Osteocyte (in vitro differentiated cells): Measurements from ENCODE around the gene OR2W1. TPM values are rescaled to one million over a fixed set of nuclear protein-coding genes. Genes with fewer than 3 reads are reported as not detected.

Experiments used
- DNase-seq: peaks from one replicate; pipeline ENCODE4 v3.0.0; 2021; ENCODE audit warnings: mixed read lengths; ENCODE audit not compliant: unreplicated experiment; ENCODE audit errors: extremely low spot score
- H3K27ac Mint-ChIP-seq: one replicate; pipeline ENCODE4 v1.8.0; 2021; ENCODE audit warnings: mild to moderate bottlenecking, mixed read lengths; ENCODE audit not compliant: unreplicated experiment
- H3K27me3 Mint-ChIP-seq: one replicate; pipeline ENCODE4 v1.8.0; 2021; ENCODE audit warnings: mixed read lengths; ENCODE audit not compliant: unreplicated experiment
- H3K36me3 Mint-ChIP-seq: one replicate; pipeline ENCODE4 v1.8.0; 2021; ENCODE audit warnings: mixed read lengths; ENCODE audit not compliant: unreplicated experiment
- H3K4me1 Mint-ChIP-seq: one replicate; pipeline ENCODE4 v1.8.0; 2021; ENCODE audit warnings: mixed read lengths; ENCODE audit not compliant: unreplicated experiment
- H3K4me3 Mint-ChIP-seq: one replicate; pipeline ENCODE4 v1.8.0; 2021; ENCODE audit warnings: mild to moderate bottlenecking, moderate library complexity, mixed read lengths; ENCODE audit not compliant: unreplicated experiment
- H3K9me3 Mint-ChIP-seq: one replicate; pipeline ENCODE4 v1.8.0; 2021; ENCODE audit warnings: mixed read lengths; ENCODE audit not compliant: unreplicated experiment
- CTCF ChIP-seq: fragments of 200-600 bp; sonication (generic); IDR thresholded peaks from 2 replicates; pipeline ENCODE4 v1.5.0; 2021; ENCODE audit warnings: antibody characterized with exemption, mild to moderate bottlenecking, moderate library complexity
- total RNA-seq: library from RNA; stranded (reverse); gene quantifications from 2 replicates; pipeline ENCODE4 v1.2.1, GENCODE V29; 2021

The OR2W1 gene
- total RNA-seq, 1 donor from 2014 or later, result not detected

- DNase-seq, result no peak
- Mint-ChIP-seq H3K36me3 (no peaks in the 10 kb centered on the region), H3K27me3 (peaks cover 5% of the 10 kb centered on the region), H3K9me3 (no peaks in the 10 kb centered on the region), H3K27ac (no peak overlapping the region), H3K4me3 (no peak overlapping the region), H3K4me1 (no peaks in the 10 kb centered on the region)
- no peak for TF ChIP-seq CTCF
These were observed 34.2 kb upstream of the OR2W1 start for GRCh38 chr6:29079203-29079602.

GRCh38 chr6:29071831-29072723 lies 27.1 kb upstream of the OR2W1 start:
- peak; percentile 46 for TF ChIP-seq CTCF
- no peak for DNase-seq
- H3K27ac Mint-ChIP-seq, result no peak overlapping the region
- peaks cover 5% of the 10 kb centered on the region for H3K27me3 Mint-ChIP-seq
- H3K36me3 Mint-ChIP-seq, result no peaks in the 10 kb centered on the region
- H3K4me3 Mint-ChIP-seq, result no peak overlapping the region
- H3K4me1 Mint-ChIP-seq, result no peaks in the 10 kb centered on the region
- H3K9me3 Mint-ChIP-seq, result peaks cover 5% of the 10 kb centered on the region

GRCh38 chr6:29051680-29052079 lies 6.7 kb upstream of the OR2W1 start:
- no peak for DNase-seq
- no peak overlapping the region for H3K4me3 Mint-ChIP-seq
- H3K27ac Mint-ChIP-seq, result no peak overlapping the region
- H3K27me3 Mint-ChIP-seq, result no peaks in the 10 kb centered on the region
- no peaks in the 10 kb centered on the region for H3K4me1 Mint-ChIP-seq
- no peak for TF ChIP-seq CTCF
- H3K36me3 Mint-ChIP-seq, result no peaks in the 10 kb centered on the region
- no peaks in the 10 kb centered on the region for H3K9me3 Mint-ChIP-seq

GRCh38 chr6:29035951-29036350 lies 9.0 kb downstream of the OR2W1 start:
- no peak overlapping the region for H3K4me3 Mint-ChIP-seq
- no peaks in the 10 kb centered on the region for H3K4me1 Mint-ChIP-seq
- no peak overlapping the region for H3K27ac Mint-ChIP-seq
- TF ChIP-seq CTCF, result no peak
- no peaks in the 10 kb centered on the region for H3K9me3 Mint-ChIP-seq
- H3K36me3 Mint-ChIP-seq, result no peaks in the 10 kb centered on the region
- DNase-seq, result no peak
- H3K27me3 Mint-ChIP-seq, result peaks cover 6% of the 10 kb centered on the region

- no peaks in the 10 kb centered on the region for H3K4me1 Mint-ChIP-seq
- peaks cover 46% of the 10 kb centered on the region for H3K27me3 Mint-ChIP-seq
- H3K36me3 Mint-ChIP-seq, result no peaks in the 10 kb centered on the region
- DNase-seq, result no peak
- no peaks in the 10 kb centered on the region for H3K9me3 Mint-ChIP-seq
- H3K27ac Mint-ChIP-seq, result no peak overlapping the region
- H3K4me3 Mint-ChIP-seq, result no peak overlapping the region
- TF ChIP-seq CTCF, result no peak
These were observed 16.2 kb downstream of the OR2W1 start for GRCh38 chr6:29028821-29029220.
